ENCODE measurements around the gene COL16A1. TPM values are rescaled to one million over a fixed set of nuclear protein-coding genes. Genes with fewer than 3 reads are reported as not detected.

COL16A1 gene
- total RNA-seq, 4 donors from 2014 or later: 4.3 to 11.4 (median 5.3) TPM

- no peaks in the 10 kb centered on the region for H3K4me1 ChIP-seq
- intact Hi-C loops (cut with DNase I; ENCODE audit: low total_unique reads) (no loop called here), in situ Hi-C loops (cut with MboI; ENCODE audit: low sequenced_read_pairs in 4 of 4) (no loop called here)
- H3K27me3 ChIP-seq: no peaks in the 10 kb centered on the region
- ATAC-seq: no peak
- H3K4me3 ChIP-seq: no peak overlapping the region
- no peak for TF ChIP-seq POLR2A (IDR thresholded peaks at IDR 0.05)
- TF ChIP-seq, protein P1, sequence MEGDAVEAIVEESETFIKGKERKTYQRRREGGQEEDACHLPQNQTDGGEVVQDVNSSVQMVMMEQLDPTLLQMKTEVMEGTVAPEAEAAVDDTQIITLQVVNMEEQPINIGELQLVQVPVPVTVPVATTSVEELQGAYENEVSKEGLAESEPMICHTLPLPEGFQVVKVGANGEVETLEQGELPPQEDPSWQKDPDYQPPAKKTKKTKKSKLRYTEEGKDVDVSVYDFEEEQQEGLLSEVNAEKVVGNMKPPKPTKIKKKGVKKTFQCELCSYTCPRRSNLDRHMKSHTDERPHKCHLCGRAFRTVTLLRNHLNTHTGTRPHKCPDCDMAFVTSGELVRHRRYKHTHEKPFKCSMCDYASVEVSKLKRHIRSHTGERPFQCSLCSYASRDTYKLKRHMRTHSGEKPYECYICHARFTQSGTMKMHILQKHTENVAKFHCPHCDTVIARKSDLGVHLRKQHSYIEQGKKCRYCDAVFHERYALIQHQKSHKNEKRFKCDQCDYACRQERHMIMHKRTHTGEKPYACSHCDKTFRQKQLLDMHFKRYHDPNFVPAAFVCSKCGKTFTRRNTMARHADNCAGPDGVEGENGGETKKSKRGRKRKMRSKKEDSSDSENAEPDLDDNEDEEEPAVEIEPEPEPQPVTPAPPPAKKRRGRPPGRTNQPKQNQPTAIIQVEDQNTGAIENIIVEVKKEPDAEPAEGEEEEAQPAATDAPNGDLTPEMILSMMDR (IDR thresholded peaks at IDR 0.05 in 4 of 5, conservative IDR thresholded peaks at IDR 0.05 in 1 of 5): no peak
- no peaks in the 10 kb centered on the region for H3K9me3 ChIP-seq
- DNase-seq: no peak
- no peaks in the 10 kb centered on the region for H3K36me3 ChIP-seq
- no peak overlapping the region for H3K27ac ChIP-seq
These were observed 22.4 kb downstream of the COL16A1 start for GRCh38 chr1:31681415-31681814.

- H3K27me3 ChIP-seq: no peaks in the 10 kb centered on the region
- H3K4me1 ChIP-seq: peaks cover 7 to 8% of the 10 kb centered on the region in 2 donors
- ATAC-seq: no peak
- intact Hi-C loops (cut with DNase I; ENCODE audit: low total_unique reads) (no loop called here), in situ Hi-C loops (cut with MboI; ENCODE audit: low sequenced_read_pairs in 4 of 4) (no loop called here)
- H3K9me3 ChIP-seq: no peaks in the 10 kb centered on the region
- no peaks in the 10 kb centered on the region for H3K36me3 ChIP-seq
- no peak for TF ChIP-seq POLR2A (IDR thresholded peaks at IDR 0.05)
- TF ChIP-seq, protein P1 (IDR thresholded peaks at IDR 0.05 in 4 of 5, conservative IDR thresholded peaks at IDR 0.05 in 1 of 5): no peak
- H3K27ac ChIP-seq: no peak overlapping the region
- H3K4me3 ChIP-seq: no peak overlapping the region
- no peak for DNase-seq
These were observed 24.1 kb downstream of the COL16A1 start for GRCh38 chr1:31679676-31680230.

DNA sequence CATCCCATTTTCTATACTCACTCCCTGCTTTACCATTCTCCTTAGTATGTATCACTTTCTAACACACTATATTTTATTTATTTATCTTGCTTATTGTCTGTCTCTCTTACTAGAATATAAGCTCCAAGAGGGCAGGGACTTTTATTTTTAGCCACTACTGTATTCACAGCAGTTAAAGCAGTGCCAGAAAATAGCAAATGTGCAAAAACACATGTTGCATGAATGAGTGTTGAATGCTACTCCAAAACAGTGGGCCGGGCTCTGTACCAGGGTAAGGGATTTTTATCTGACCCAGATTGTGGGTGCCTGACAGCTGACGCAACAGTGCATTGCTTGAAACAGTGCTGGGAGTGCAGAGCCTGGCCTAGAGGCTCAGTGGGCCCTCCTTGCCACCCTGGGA, 24.7 kb downstream of the COL16A1 start:
- H3K4me1 ChIP-seq: peaks cover 7 to 11% of the 10 kb centered on the region in 2 donors
- no peaks in the 10 kb centered on the region for H3K9me3 ChIP-seq
- intact Hi-C loops (cut with DNase I; ENCODE audit: low total_unique reads) (no loop called here), in situ Hi-C loops (cut with MboI; ENCODE audit: low sequenced_read_pairs in 4 of 4) (no loop called here)
- TF ChIP-seq, protein P1 (IDR thresholded peaks at IDR 0.05 in 4 of 5, conservative IDR thresholded peaks at IDR 0.05 in 1 of 5): no peak
- TF ChIP-seq POLR2A (IDR thresholded peaks at IDR 0.05): no peak
- no peak overlapping the region for H3K27ac ChIP-seq
- ATAC-seq (no peak), DNase-seq (no peak)
- H3K27me3 ChIP-seq: no peaks in the 10 kb centered on the region
- H3K4me3 ChIP-seq: no peak overlapping the region
- H3K36me3 ChIP-seq: no peaks in the 10 kb centered on the region

- Histone ChIP-seq H3K9me3 (no peaks in the 10 kb centered on the region), H3K4me1 (peaks cover 7 to 15% of the 10 kb centered on the region in 2 donors), H3K27ac (no peak overlapping the region), H3K27me3 (no peaks in the 10 kb centered on the region), H3K36me3 (no peaks in the 10 kb centered on the region), H3K4me3 (no peak overlapping the region)
- ATAC-seq (no peak), DNase-seq (no peak)
- intact Hi-C loops (cut with DNase I; ENCODE audit: low total_unique reads) (no loop called here), in situ Hi-C loops (cut with MboI; ENCODE audit: low sequenced_read_pairs in 4 of 4) (no loop called here)
- TF ChIP-seq, protein P1 (IDR thresholded peaks at IDR 0.05 in 4 of 5, conservative IDR thresholded peaks at IDR 0.05 in 1 of 5): no peak
- no peak for TF ChIP-seq POLR2A (IDR thresholded peaks at IDR 0.05)
These were observed 25.1 kb downstream of the COL16A1 start for GRCh38 chr1:31678681-31679080.

DNA sequence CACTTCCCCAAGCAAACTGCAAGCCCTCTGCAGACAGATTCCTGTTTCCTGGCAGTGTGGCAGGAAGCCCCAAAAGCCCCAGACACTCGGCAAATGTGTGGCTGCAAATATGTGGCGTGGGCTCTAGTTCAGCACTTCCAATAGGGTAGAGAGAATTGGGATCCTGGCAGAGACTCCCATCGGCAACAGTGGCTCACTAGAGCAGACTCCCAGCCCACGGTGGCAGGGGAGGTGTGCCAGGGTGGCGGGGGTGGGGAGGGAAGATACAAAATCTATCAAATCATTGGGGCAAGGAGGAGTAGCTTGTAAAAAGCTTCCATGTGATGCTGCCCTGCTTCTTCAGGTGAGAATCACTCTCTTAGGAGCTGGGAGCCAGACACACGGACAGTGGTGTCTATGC, 25.9 kb downstream of the COL16A1 start:
- TF ChIP-seq POLR2A (IDR thresholded peaks at IDR 0.05): no peak
- TF ChIP-seq, protein P1 (IDR thresholded peaks at IDR 0.05 in 4 of 5, conservative IDR thresholded peaks at IDR 0.05 in 1 of 5): no peak
- DNase-seq: no peak
- Histone ChIP-seq H3K4me3 (no peak overlapping the region), H3K36me3 (no peaks in the 10 kb centered on the region), H3K9me3 (no peaks in the 10 kb centered on the region), H3K27ac (no peak overlapping the region), H3K4me1 (peaks cover 14 to 22% of the 10 kb centered on the region in 2 donors), H3K27me3 (no peaks in the 10 kb centered on the region)
- no peak for ATAC-seq
- in situ Hi-C loops (cut with MboI; ENCODE audit: low sequenced_read_pairs in 4 of 4): no loop called here
- intact Hi-C loops (cut with DNase I; ENCODE audit: low total_unique reads): no loop called here

Data from gastrocnemius medialis (tissue), 4 donors.